Thyroid gland (tissue), 4 donors: Measurements from ENCODE around the gene UHRF2. TPM values are rescaled to one million over a fixed set of nuclear protein-coding genes. Genes with fewer than 3 reads are reported as not detected.
"Not testable (repeated sequence)": the region's sequence is repeated elsewhere in the genome, so short reads cannot be mapped to it uniquely, and the experiment has no call there.

ENCODE experiments used
- DNase-seq, 2 donors: peaks; one replicate each; pipeline ENCODE4 v3.0.0-alpha.2; 2019
- H3K27ac ChIP-seq, 3 donors: fragments of 200-600 bp; sonication (generic); 1 replicate in 2 of 3; 2 replicates in 1 of 3; pipeline ENCODE4 v1.5.1; 2016 to 2019; ENCODE audit warnings: mild to moderate bottlenecking in 1 of 3, moderate library complexity in 1 of 3
- H3K27me3 ChIP-seq: fragments of 200-600 bp; sonication (generic); one replicate; pipeline ENCODE4 v1.5.1; 2019
- H3K36me3 ChIP-seq, 2 donors: fragments of 200-600 bp; sonication (generic); one replicate each; pipeline ENCODE4 v1.5.1; 2016 to 2019
- H3K4me1 ChIP-seq, 2 donors: fragments of 200-600 bp; sonication (generic); one replicate each; pipeline ENCODE4 v1.5.1; 2017 to 2019
- H3K4me3 ChIP-seq, 3 donors: fragments of 200-600 bp; sonication (generic); replicated peaks in 1 of 3; 1 replicate in 2 of 3; 2 replicates in 1 of 3; pipeline ENCODE4 v1.5.1; 2016; ENCODE audit warnings: mild to moderate bottlenecking in 1 of 3
- H3K9me3 ChIP-seq: fragments of 200-600 bp; sonication (generic); one replicate; pipeline ENCODE4 v1.5.1; 2017
- CTCF ChIP-seq, 6 experiments: fragments of 200-600 bp in 3 of 6; fragments of 450-650 bp in 3 of 6; sonication (generic) in 3 of 6; IDR thresholded peaks; one replicate each; pipeline ENCODE4 v1.5.1; 2016 to 2019; ENCODE audit warnings: antibody characterized with exemption in 6 of 6, mild to moderate bottlenecking in 2 of 6, inconsistent platforms in 1 of 6, moderate library complexity in 1 of 6
- POLR2A ChIP-seq, 2 donors: fragments of 450-650 bp; IDR thresholded peaks; one replicate each; pipeline ENCODE4 v1.6.1; 2017; ENCODE audit warnings: antibody characterized with exemption in 2 of 2, mild to moderate bottlenecking in 2 of 2, moderate library complexity in 1 of 2
- WGBS, 2 donors: methylation state at CpG; one replicate each; pipeline ENCODE4 v1.1.5; 2017; 5-methylcytosine and 5-hydroxymethylcytosine counted together
- intact Hi-C: fragments of 100-400 bp; cut with DNase I; formaldehyde crosslinking; loops from one replicate; pipeline ENCODE4 v1.15.1; 2023
- total RNA-seq, 4 donors: library from RNA; depleted of rRNA; stranded (reverse); fragments of >200 nt; gene quantifications; one replicate each; pipeline ENCODE4 v1.2.3, GENCODE V29; 2016

Gene UHRF2
- total RNA-seq, 4 donors from 2014 or later: 44.4 to 103 (median 74.8) TPM

GRCh38 chr9:6525326-6526045 is 112.5 kb downstream of the UHRF2 start:
- intact Hi-C loops: no loop called here
- no peak for TF ChIP-seq POLR2A (IDR thresholded peaks at IDR 0.05)
- no peak for TF ChIP-seq CTCF (IDR thresholded peaks at IDR 0.05)
- Histone ChIP-seq H3K4me1 (no peaks in the 10 kb centered on the region), H3K27ac (no peak overlapping the region), H3K4me3 (no peak overlapping the region), H3K27me3 (no peaks in the 10 kb centered on the region), H3K36me3 (no peaks in the 10 kb centered on the region), H3K9me3 (no peaks in the 10 kb centered on the region)
- 23 to 33% methylated on average over 2 of the region's 2 CpGs for WGBS, 2 donors
- DNase-seq: no peak

- 90 to 94% methylated on average over 3 of the region's 3 CpGs for WGBS, 2 donors
- no peaks in the 10 kb centered on the region for H3K36me3 ChIP-seq
- H3K4me1 ChIP-seq: no peaks in the 10 kb centered on the region
- intact Hi-C loops: no loop called here
- H3K27me3 ChIP-seq: no peaks in the 10 kb centered on the region
- no peak for TF ChIP-seq CTCF (IDR thresholded peaks at IDR 0.05)
- no peak for TF ChIP-seq POLR2A (IDR thresholded peaks at IDR 0.05)
- H3K9me3 ChIP-seq: no peaks in the 10 kb centered on the region
- DNase-seq: no peak
- no peak overlapping the region for H3K4me3 ChIP-seq
- no peak overlapping the region for H3K27ac ChIP-seq
Observed at GRCh38 chr9:6535594-6535993, 122.6 kb downstream of the UHRF2 start.

- no peak for DNase-seq
- H3K4me3 ChIP-seq: no peak overlapping the region
- no peaks in the 10 kb centered on the region for H3K4me1 ChIP-seq
- no peaks in the 10 kb centered on the region for H3K27me3 ChIP-seq
- no peak overlapping the region for H3K27ac ChIP-seq
- H3K9me3 ChIP-seq: no peaks in the 10 kb centered on the region
- TF ChIP-seq POLR2A (IDR thresholded peaks at IDR 0.05) (no peak), CTCF (IDR thresholded peaks at IDR 0.05) (no peak)
- no peaks in the 10 kb centered on the region for H3K36me3 ChIP-seq
- WGBS, 2 donors: 77 to 89% methylated on average over 3 of the region's 3 CpGs
- intact Hi-C loops: no loop called here
Observed at GRCh38 chr9:6538666-6539071, 125.7 kb downstream of the UHRF2 start.

GRCh38 chr9:6542617-6543016 is 129.6 kb downstream of the UHRF2 start:
- WGBS, 2 donors: 89 to 95% methylated on average over 5 of the region's 5 CpGs
- intact Hi-C loops: not testable (repeated sequence)

GRCh38 chr9:6543204-6543603 is 130.2 kb downstream of the UHRF2 start:
- intact Hi-C loops: no loop called here
- 67 to 73% methylated on average over 6 of the region's 6 CpGs for WGBS, 2 donors

More at GRCh38 chr9:6542617-6543016, 129.6 kb downstream of the UHRF2 start:
- not testable (repeated sequence) for H3K9me3 ChIP-seq, H3K4me1 ChIP-seq, H3K27me3 ChIP-seq, H3K36me3 ChIP-seq, H3K27ac ChIP-seq, DNase-seq, H3K4me3 ChIP-seq

More at GRCh38 chr9:6543204-6543603, 130.2 kb downstream of the UHRF2 start:
- no peak for DNase-seq
- no peak for TF ChIP-seq POLR2A (IDR thresholded peaks at IDR 0.05)
- no peak for TF ChIP-seq CTCF (IDR thresholded peaks at IDR 0.05)
- Histone ChIP-seq H3K36me3 (no peaks in the 10 kb centered on the region), H3K4me1 (no peaks in the 10 kb centered on the region), H3K27me3 (no peaks in the 10 kb centered on the region), H3K9me3 (no peaks in the 10 kb centered on the region), H3K4me3 (no peak overlapping the region), H3K27ac (no peak overlapping the region)
